Measurements from ENCODE around the gene DUSP16. TPM values are rescaled to one million over a fixed set of nuclear protein-coding genes. Genes with fewer than 3 reads are reported as not detected.
"Not testable (repeated sequence)": the region's sequence is repeated elsewhere in the genome, so short reads cannot be mapped to it uniquely, and the experiment has no call there.

DUSP16 gene
- total RNA-seq, 1 donor = 12.1 TPM

DNA sequence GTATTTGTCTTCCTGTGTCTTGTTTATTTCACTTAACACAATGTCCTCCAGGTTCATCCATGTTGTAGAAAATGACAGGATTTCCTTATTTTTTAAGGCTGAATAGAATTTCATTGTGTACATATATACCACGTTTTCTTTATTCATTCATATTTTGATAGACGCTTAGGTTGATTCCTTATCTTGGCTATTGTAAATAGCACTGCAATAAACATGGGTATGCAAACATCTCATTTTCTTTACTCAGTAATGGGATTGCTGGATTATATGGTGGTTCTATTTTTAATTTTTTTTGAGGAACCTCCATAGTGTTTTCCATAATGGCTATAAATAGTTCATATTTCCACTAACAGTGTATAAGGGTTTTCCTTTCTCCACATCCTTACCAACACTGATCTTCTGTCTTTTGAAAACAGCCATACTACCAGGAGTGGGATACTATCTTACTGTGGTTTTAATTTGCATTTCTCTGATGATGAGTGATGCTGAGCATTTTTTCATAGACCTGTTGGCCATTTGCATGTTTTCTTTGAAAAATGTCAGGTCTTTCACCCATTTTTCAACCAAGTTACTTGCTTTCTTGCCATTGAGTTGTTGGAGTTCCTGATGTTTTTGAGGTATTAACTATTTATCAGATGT is 32.8 kb downstream of the DUSP16 start:
- no peak for DNase-seq (ENCODE audit: low read depth)
- no peak overlapping the region for H3K4me3 ChIP-seq (ENCODE audit: low read depth, low read length)
- TF ChIP-seq, protein P1, sequence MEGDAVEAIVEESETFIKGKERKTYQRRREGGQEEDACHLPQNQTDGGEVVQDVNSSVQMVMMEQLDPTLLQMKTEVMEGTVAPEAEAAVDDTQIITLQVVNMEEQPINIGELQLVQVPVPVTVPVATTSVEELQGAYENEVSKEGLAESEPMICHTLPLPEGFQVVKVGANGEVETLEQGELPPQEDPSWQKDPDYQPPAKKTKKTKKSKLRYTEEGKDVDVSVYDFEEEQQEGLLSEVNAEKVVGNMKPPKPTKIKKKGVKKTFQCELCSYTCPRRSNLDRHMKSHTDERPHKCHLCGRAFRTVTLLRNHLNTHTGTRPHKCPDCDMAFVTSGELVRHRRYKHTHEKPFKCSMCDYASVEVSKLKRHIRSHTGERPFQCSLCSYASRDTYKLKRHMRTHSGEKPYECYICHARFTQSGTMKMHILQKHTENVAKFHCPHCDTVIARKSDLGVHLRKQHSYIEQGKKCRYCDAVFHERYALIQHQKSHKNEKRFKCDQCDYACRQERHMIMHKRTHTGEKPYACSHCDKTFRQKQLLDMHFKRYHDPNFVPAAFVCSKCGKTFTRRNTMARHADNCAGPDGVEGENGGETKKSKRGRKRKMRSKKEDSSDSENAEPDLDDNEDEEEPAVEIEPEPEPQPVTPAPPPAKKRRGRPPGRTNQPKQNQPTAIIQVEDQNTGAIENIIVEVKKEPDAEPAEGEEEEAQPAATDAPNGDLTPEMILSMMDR (IDR thresholded peaks at IDR 0.05; ENCODE audit: insufficient read depth, low read depth, low read length) = no peak

- DNase-seq (ENCODE audit: low read depth) = no peak
- TF ChIP-seq, protein P1 (IDR thresholded peaks at IDR 0.05; ENCODE audit: insufficient read depth, low read depth, low read length) = no peak
- H3K4me3 ChIP-seq (ENCODE audit: low read depth, low read length) = no peak overlapping the region
These were observed 34.0 kb downstream of the DUSP16 start for GRCh38 chr12:12528361-12529270.

DNA sequence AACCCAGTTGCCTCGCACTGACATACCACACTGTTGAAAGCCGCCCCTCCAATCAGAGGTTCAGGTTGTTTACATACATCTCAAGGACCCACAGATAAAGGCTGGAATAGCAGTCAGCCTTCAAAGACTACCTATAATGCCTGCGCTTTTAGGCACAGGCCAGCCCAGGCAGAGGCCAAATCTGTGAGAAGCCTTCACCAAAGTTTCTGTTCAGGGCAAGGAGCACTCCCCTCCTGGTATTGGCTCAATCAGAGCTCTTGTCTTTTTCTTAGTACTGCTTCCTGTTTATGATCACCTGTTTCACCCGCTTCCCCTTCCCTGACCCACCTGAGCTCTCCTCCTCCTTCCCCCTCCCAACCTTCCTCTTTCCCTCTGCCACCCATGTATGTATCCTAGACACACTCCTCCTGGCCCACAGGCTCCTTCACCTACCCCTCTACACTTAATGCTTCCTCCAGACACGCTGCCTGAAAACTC is 34.8 kb downstream of the DUSP16 start:
- no peak overlapping the region for H3K4me3 ChIP-seq (ENCODE audit: low read depth, low read length)
- TF ChIP-seq, protein P1 (IDR thresholded peaks at IDR 0.05; ENCODE audit: insufficient read depth, low read depth, low read length) = no peak
- DNase-seq (ENCODE audit: low read depth) = no peak

GRCh38 chr12:12524128-12524527 is 38.5 kb downstream of the DUSP16 start:
- TF ChIP-seq, protein P1 (IDR thresholded peaks at IDR 0.05; ENCODE audit: insufficient read depth, low read depth, low read length) = no peak
- DNase-seq (ENCODE audit: low read depth) = no peak
- H3K4me3 ChIP-seq (ENCODE audit: low read depth, low read length) = no peak overlapping the region

- no peak for DNase-seq (ENCODE audit: low read depth)
- TF ChIP-seq, protein P1 (IDR thresholded peaks at IDR 0.05; ENCODE audit: insufficient read depth, low read depth, low read length) = no peak
These were observed 39.4 kb downstream of the DUSP16 start for GRCh38 chr12:12523229-12523628.

GRCh38 chr12:12522657-12523056 is 40.0 kb downstream of the DUSP16 start:
- not testable (repeated sequence) for DNase-seq (ENCODE audit: low read depth); H3K4me3 ChIP-seq (ENCODE audit: low read depth, low read length)

More at GRCh38 chr12:12523229-12523628, 39.4 kb downstream of the DUSP16 start:
- no peak overlapping the region for H3K4me3 ChIP-seq (ENCODE audit: low read depth, low read length)

- H3K4me3 ChIP-seq (ENCODE audit: low read depth, low read length) = no peak overlapping the region
- DNase-seq (ENCODE audit: low read depth) = no peak
- TF ChIP-seq, protein P1 (IDR thresholded peaks at IDR 0.05; ENCODE audit: insufficient read depth, low read depth, low read length) = no peak
These were observed 40.8 kb downstream of the DUSP16 start for GRCh38 chr12:12521888-12522287.

Data from fibroblast of villous mesenchyme (primary cell).